Lung microvascular endothelial cell (primary cell): ENCODE measurements around the gene ZBTB2. TPM values are rescaled to one million over a fixed set of nuclear protein-coding genes. Genes with fewer than 3 reads are reported as not detected.

Experiments used
- DNase-seq, 2 donors: peaks; one replicate each; pipeline versions ENCODE4 v3.0.0 to v3.0.0-alpha.2; 2010; ENCODE audit warnings: low read depth in 2 of 2
- total RNA-seq: library from RNA; depleted of rRNA; stranded (reverse); fragments of >200 nt; gene quantifications from 2 replicates; pipeline ENCODE4 v1.2.1, GENCODE V29; 2014

ZBTB2 gene
- total RNA-seq = 4.8 and 6.0 TPM in 2 replicates

DNA sequence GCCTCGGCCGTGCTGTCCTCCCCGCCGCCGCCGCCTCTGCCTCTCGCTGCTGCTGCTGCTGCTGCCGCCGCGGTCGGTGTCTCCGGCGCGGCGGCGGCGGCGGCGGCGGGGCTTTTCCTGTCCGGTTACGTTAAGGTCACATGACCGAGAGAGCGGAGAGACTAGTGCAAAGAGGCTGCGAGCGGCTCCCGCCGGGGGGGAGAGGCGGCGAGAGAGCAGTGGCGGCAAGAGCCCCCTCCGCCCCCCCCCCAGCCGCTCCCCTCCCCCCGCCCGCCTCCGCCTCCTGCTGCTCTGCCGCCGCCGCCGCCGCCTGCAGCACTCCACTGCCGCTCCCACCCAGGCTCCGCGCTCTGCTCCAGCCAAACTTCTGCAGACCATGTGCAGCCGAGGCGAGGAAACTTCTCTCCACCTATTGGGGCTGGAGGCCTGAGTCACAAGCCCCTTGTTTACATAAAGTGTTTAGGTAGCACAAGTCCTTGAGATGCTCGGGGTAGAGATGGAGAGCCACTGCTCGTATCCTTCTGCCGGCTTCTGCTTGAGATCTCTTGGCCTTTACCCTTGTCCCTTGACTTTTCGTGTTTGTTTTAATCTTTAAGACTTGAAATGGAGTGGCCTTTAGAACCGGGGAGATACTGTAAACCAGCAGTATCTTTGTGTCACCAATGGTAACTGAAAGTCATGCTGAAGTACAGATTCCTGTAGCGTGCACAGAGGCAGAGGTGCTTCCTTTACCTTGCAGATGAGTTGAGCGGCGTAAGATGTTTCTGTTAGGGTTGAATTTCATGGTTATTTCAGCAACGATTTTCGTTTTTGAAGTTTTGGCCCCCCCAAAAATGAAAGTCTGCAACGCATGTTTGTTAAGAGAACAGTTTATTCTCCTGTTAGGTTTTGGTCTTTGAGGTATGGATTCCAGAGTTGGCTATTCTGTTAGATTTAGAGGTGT lies at the start of gene ZBTB2:
Gene ZBTB2 (minus strand): TSS at position 89 of the 943 bp plus-strand sequence. CDS start 17,922 bp downstream, outside the sequence.
- peak; percentile 74 to 76 for DNase-seq

- peak; percentile 46 to 63 for DNase-seq
These were observed 49.6 kb upstream of the ZBTB2 start for GRCh38 chr6:151440930-151441329.

- no peak for DNase-seq
These were observed 49.1 kb upstream of the ZBTB2 start for GRCh38 chr6:151440498-151440897.

- no peak for DNase-seq
These were observed 46.0 kb upstream of the ZBTB2 start for GRCh38 chr6:151437401-151437800.

GRCh38 chr6:151436802-151437201 lies 45.4 kb upstream of the ZBTB2 start:
- DNase-seq = peak in 1 of 2 donors; percentile 6

- DNase-seq = no peak
These were observed 44.9 kb upstream of the ZBTB2 start for GRCh38 chr6:151436300-151436699.

- no peak for DNase-seq
These were observed 43.0 kb upstream of the ZBTB2 start for GRCh38 chr6:151434369-151434768.

- DNase-seq = no peak
These were observed 41.3 kb upstream of the ZBTB2 start for GRCh38 chr6:151432651-151433050.

- no peak for DNase-seq
These were observed 40.0 kb upstream of the ZBTB2 start for GRCh38 chr6:151431337-151431736.

GRCh38 chr6:151430886-151431285 lies 39.5 kb upstream of the ZBTB2 start:
- DNase-seq = peak in 1 of 2 donors; percentile 24

DNA sequence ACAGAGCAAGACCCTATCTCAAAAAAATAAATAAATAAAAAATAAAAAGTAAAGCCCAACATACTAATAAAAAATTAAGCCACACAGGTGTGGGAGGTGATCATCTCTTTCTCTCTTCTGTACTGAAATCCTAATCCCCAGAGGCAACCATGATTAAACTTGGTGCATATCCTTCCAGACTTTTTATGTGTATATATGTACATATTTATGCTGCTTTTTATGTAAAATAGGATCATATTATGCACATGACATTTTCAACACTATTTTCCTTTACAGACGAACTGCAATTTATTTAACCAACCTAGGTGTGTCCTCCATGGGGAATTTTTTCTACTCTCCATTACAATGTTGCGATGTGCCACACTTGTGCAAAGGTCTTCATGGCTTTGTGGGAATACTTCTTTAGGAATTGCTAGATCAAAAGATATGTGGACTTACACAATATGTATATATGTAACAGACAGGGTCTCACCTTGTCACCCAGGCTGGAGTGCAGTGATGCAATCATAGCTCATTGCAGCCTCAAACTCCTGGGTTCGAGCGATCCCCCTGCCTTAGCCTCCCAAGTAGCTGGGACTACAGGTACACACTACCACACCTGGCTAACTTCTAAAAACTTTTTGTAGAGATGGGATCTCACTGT lies 36.9 kb upstream of the ZBTB2 start:
- DNase-seq = no peak

DNA sequence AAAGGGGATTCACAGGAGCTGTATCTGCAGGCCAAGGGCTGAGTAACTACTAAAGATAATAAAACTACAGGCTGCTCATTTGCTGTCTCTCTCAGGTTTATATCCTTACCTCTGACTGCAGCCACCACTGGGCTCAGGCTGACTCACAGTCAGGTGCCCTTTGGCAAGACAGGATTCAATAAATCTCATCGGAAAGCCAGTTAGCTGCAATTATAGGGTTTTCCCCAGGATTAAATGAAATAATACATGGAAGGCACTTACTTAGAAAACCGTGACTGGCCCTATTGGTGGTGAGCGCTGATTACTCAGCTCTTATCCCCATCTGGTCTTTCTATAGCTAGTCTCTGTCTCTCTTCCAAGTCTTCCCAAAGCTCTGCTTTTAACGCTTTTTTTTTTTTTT lies 34.2 kb upstream of the ZBTB2 start:
- no peak for DNase-seq

GRCh38 chr6:151422981-151423380 lies 31.6 kb upstream of the ZBTB2 start:
- DNase-seq = peak in 1 of 2 donors; percentile 40

DNA sequence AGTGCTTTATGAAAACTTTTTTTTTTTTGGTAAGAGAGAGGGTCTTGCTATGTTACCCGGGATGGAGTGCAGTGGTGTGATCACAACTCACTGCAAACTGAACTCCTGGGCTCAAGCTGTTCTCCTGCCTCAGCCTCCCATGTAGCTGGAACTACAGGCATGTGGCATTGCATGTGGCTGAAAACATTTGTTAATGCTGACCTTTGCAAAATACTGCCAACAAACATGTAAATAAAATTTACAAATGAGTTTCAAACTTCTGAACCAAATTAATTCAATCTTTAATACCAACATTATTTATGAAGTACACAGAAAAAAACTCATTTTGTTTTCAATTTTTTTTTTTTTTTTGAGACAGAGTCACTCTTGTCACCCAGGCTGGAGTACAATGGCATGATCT lies 26.1 kb upstream of the ZBTB2 start:
- DNase-seq = no peak

- DNase-seq = no peak
These were observed 23.4 kb upstream of the ZBTB2 start for GRCh38 chr6:151414641-151415260.

DNA sequence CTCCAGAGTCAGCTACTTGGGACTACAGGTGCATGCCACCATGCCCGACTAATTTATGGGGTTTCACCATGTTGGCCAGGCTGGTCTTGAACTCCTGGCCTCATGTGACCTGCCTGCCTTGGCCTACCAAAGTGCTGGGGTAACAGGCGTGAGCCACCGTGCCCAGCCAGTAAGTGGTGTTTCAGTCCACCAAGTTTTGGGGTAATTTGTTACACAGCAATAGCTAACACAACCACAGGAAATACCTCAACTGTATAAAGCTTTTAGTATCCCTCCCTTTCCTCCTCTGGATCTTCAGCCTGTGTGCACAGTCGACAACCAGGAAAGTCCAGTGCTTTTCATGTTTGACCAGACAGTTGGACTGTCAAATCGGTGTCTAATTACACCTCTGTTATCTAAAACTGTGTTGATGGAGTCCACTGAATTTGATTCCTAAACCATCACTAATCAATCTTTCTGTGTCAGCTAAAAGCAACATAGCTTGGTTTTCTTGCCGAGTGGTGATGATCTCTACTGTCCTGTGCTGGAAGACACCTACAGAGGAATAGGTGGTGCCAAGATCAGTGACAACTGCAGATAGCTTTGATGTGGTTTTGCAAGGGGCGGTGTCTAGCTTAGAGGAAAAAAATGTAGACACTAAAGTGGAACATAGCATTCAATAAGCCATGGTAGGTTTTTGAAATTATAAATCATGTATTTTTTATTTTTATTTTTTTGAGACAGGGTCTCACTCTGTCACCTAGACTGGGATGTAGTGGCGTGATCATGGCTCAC lies 22.2 kb upstream of the ZBTB2 start:
- DNase-seq = no peak

GRCh38 chr6:151412909-151413308 lies 21.6 kb upstream of the ZBTB2 start:
- no peak for DNase-seq

- DNase-seq = no peak
These were observed 18.3 kb upstream of the ZBTB2 start for GRCh38 chr6:151409679-151410078.

DNA sequence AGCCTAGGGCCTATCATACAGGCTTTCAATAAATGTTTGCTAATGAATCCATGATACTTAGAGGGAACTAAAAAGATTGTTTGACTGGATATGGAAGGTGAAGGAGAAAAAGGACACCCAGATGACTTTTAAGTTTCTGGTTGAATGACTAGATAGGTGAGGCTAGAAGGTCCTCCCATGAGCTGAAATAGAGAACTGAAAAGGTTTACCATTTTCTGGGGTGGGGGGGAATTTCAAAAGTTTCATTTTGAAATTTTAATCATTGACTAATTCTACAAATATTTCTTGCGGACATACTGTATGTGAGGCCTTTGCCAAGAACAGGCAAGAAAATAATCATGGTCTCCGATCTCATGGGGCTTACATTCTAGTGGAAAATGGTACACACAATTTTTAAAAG lies 17.9 kb upstream of the ZBTB2 start:
- DNase-seq = no peak

DNA sequence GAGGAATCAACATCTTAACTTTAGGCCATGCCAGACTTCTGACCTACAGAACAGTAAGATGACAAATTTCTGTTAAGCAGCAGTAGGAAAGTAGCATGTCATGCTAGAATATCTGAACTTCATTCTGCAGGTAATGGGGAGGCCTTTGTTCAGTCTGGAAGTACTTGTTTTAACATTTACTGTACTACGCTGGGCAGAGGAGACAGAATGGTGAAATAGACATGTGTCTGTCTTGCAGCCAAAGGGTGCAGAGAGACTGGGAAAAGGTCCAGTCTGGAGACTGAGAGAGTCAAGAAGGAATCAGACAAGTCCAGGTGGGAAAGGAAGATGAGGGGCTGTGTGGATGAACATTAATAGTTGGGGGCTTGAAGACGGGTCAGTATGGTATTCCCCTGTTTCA lies 17.5 kb upstream of the ZBTB2 start:
- DNase-seq = no peak

GRCh38 chr6:151403919-151404308 lies 12.6 kb upstream of the ZBTB2 start:
- DNase-seq = no peak

DNA sequence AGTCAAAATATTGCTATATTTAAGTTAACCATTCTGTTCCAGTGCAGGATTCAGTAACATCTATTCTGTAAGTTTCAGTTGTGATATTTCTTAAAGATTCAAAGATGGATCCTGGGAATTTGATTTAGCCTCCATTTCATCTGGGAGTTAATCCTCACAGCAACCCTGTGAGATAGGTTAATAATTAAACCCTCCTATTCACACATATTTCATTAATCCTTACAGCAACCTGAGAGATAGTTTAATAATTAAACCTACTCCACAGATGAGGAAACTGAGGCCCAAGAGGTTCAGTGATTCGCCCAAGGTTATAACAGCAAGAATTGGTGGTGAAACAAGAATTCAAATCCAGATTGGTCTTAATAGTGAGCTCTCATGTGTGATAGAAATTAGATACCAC lies 10.9 kb upstream of the ZBTB2 start:
- DNase-seq = no peak
